ENCODE results near the gene ZSWIM1. TPM values are rescaled to one million over a fixed set of nuclear protein-coding genes. Genes with fewer than 3 reads are reported as not detected.

The ZSWIM1 gene
- total and polyA plus RNA-seq, 2 of the 8 experiments (the other 6 are each of a cell fraction or from before 2014, with no cell fraction given) = 14.1 to 15.6 TPM

DNA sequence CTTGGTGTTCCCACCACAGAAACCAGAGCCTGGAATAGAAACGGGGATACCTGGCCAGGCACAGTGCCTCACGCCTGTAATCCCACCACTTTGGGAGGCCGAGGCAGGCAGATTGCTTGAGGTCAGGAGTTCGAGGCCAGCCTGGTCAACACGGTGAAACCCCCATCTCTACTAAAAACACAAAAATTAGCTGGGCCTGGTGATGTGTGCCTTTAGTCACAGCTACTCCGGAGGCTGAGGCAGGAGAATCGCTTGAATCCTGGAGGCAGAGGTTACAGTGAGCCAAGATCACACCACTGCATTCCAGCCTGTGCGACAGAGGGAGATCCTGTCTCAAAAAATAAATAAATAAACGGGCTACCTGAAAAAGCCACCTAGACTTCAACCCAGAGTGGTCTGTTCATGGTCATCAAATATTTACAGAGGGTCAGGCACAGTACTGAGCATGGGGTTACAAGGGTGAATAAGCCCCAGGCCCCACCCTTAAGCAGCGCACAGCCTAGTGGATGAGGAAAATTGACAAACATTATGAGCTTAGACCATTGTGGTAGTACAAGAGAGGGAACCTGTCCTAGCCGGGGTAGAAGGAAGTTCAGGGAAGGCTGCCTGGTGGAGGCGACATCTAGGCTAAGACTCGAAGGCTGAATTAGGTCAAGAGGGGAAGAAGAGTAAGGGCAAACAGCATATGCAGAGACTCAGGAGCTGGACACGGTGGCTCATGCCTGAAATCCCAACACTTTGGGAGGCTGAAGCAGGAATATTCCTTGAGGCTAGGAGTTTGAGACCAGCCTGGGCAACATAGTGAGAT lies 46.2 kb downstream of the ZSWIM1 start:
- Histone ChIP-seq H3K4me3 (ENCODE audit: extremely low read depth in 1 of 4, insufficient read depth in 2 of 4, low read depth in 3 of 4, low read length in 4 of 4) (no peak overlapping the region), H3K27me3 (replicated peaks in 1 of 4; ENCODE audit: control insufficient read depth in 3 of 4, extremely low read depth in 1 of 4, insufficient read depth in 3 of 4, low read length in 3 of 4) (no peaks in the 10 kb centered on the region), H4K20me1 (replicated peaks in 1 of 2; ENCODE audit: control insufficient read depth in 1 of 2, insufficient read depth in 2 of 2, low read length in 2 of 2) (no peaks in the 10 kb centered on the region), H2AK5ac (ENCODE audit: low read depth, low read length) (no peak overlapping the region), H2BK12ac (ENCODE audit: low read depth, low read length) (no peak overlapping the region), H3K23me2 (ENCODE audit: low read depth, low read length) (no peaks in the 10 kb centered on the region), H3K9ac (replicated peaks in 1 of 4; ENCODE audit: extremely low read depth in 1 of 4, low read depth in 3 of 4, low read length in 3 of 4) (no peak overlapping the region), H3K23ac (ENCODE audit: insufficient read length) (no peak overlapping the region), H2BK5ac (ENCODE audit: low read depth, low read length) (no peak overlapping the region), H4K91ac (replicated peaks; ENCODE audit: insufficient read length, low read length) (no peak overlapping the region), H3K79me2 (ENCODE audit: control insufficient read depth in 1 of 2, insufficient read depth in 2 of 2, low read length in 2 of 2) (no peaks in the 10 kb centered on the region; a peak in 1 of 4 replicates), H3K79me1 (ENCODE audit: low read depth, low read length) (no peaks in the 10 kb centered on the region), H3K4me1 (replicated peaks in 1 of 4; ENCODE audit: control insufficient read depth in 3 of 4, insufficient read depth in 4 of 4, low read length in 3 of 4) (peaks cover 3 to 5% (median 4%) of the 10 kb centered on the region in 4 experiments; a peak in 4 of 7 replicates), H3K36me3 (ENCODE audit: control insufficient read depth in 2 of 4, insufficient read depth in 4 of 4, low read length in 3 of 4) (no peaks in the 10 kb centered on the region), H2BK15ac (ENCODE audit: low read length) (no peak overlapping the region), H3K14ac (ENCODE audit: insufficient read length) (no peak overlapping the region), H2BK120ac (replicated peaks; ENCODE audit: low read depth, low read length) (no peak overlapping the region), H3K9me3 (ENCODE audit: insufficient read depth in 2 of 2, low read depth in 1 of 2, low read length in 1 of 2) (no peaks in the 10 kb centered on the region), H3K18ac (ENCODE audit: extremely low read depth, low read length) (no peak overlapping the region), H2BK20ac (ENCODE audit: low read length) (no peak overlapping the region), H2AFZ (ENCODE audit: low read length) (no peak overlapping the region), H3K27ac (ENCODE audit: low read depth, low read length) (no peak overlapping the region), H4K8ac (ENCODE audit: extremely low read depth, insufficient read depth, low read length) (no peak overlapping the region), H4K5ac (ENCODE audit: insufficient read length, low read depth, low read length) (no peak overlapping the region), H3K4me2 (ENCODE audit: insufficient read depth in 1 of 2, low read depth in 2 of 2, low read length in 2 of 2) (no peak overlapping the region), H3K4ac (replicated peaks; ENCODE audit: insufficient read length, low read depth, low read length) (no peak overlapping the region), H3K56ac (replicated peaks; ENCODE audit: insufficient read length, low read depth, low read length) (no peak overlapping the region)
- POLR2A ChIA-PET (ENCODE audit: partially characterized antibody) = interaction anchor here (0.8 to 18.4 kb wide), 12 partner anchors 5 to 88 kb away, joined by 3 to 283 read pairs (median 9); partner anchors contain the start of genes CTSA, NEURL2, PCIF1 and PLTP
- FAIRE-seq (no peak), DNase-seq (ENCODE audit: low read depth in 1 of 2, low spot score in 2 of 2) (no peak)
- WGBS, 2 experiments (ENCODE audit: extremely low coverage in 1 of 2, insufficient coverage in 1 of 2, insufficient read length in 1 of 2, insufficient replicate concordance in 2 of 2, low coverage in 1 of 2, low lambda C conversion rate in 2 of 2, missing lambda C conversion rate in 1 of 2) = 91% methylated on average over 14 of the region's 14 CpGs; no CpG with 5 or more reads in 1 of the 2 experiments
- CTCF ChIA-PET (ENCODE audit: partially characterized antibody) = interaction anchor here (0.6 to 2.4 kb wide), 8 partner anchors 7 to 60 kb away, joined by 3 to 10 read pairs (median 4); no protein-coding TSS in a partner anchor
- TF ChIP-seq BCL11A (IDR thresholded peaks at IDR 0.05; ENCODE audit: low read depth in 2 of 2, low read length in 2 of 2) (no peak), MAX (IDR thresholded peaks at IDR 0.05) (no peak), KDM4A (IDR thresholded peaks at IDR 0.05; ENCODE audit: low read depth, low read length, severe bottlenecking) (no peak), JUND (IDR thresholded peaks at IDR 0.05; ENCODE audit: low read length) (no peak), CBX5 (IDR thresholded peaks at IDR 0.05; ENCODE audit: low read depth, low read length) (no peak)
- TF ChIP-seq, protein P1, sequence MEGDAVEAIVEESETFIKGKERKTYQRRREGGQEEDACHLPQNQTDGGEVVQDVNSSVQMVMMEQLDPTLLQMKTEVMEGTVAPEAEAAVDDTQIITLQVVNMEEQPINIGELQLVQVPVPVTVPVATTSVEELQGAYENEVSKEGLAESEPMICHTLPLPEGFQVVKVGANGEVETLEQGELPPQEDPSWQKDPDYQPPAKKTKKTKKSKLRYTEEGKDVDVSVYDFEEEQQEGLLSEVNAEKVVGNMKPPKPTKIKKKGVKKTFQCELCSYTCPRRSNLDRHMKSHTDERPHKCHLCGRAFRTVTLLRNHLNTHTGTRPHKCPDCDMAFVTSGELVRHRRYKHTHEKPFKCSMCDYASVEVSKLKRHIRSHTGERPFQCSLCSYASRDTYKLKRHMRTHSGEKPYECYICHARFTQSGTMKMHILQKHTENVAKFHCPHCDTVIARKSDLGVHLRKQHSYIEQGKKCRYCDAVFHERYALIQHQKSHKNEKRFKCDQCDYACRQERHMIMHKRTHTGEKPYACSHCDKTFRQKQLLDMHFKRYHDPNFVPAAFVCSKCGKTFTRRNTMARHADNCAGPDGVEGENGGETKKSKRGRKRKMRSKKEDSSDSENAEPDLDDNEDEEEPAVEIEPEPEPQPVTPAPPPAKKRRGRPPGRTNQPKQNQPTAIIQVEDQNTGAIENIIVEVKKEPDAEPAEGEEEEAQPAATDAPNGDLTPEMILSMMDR (IDR thresholded peaks at IDR 0.05; ENCODE audit: control extremely low read depth in 1 of 3, insufficient read depth in 1 of 3, low read depth in 1 of 3, low read length in 3 of 3) = no peak

Data from H1 (cell line).